Astrocyte (in vitro differentiated cells and primary cell): ENCODE measurements around the gene CMSS1. TPM values are rescaled to one million over a fixed set of nuclear protein-coding genes. Genes with fewer than 3 reads are reported as not detected.

Source experiments
- DNase-seq: peaks from one replicate; pipeline ENCODE4 v3.0.0-alpha.2; 2010; ENCODE audit warnings: low read depth
- FAIRE-seq: peaks from 2 replicates; lab custom pipeline; 2011; peaks lifted over from hg19 to GRCh38; lab: Jason Lieb, UNC
- H2AFZ ChIP-seq: 2 replicates; pipeline ENCODE4 v1.6.0; 2012; ENCODE audit warnings: low read depth, low read length, inconsistent platforms
- H3K27ac ChIP-seq: 2 replicates; pipeline ENCODE4 v1.5.1; 2011; ENCODE audit warnings: low read depth, low read length, inconsistent platforms
- H3K27me3 ChIP-seq: 2 replicates; pipeline ENCODE4 v1.6.0; 2011; ENCODE audit warnings: low read length, inconsistent platforms; ENCODE audit not compliant: insufficient read depth
- H3K36me3 ChIP-seq: 2 replicates; pipeline ENCODE4 v1.5.1; 2011; ENCODE audit warnings: low read length, inconsistent platforms; ENCODE audit not compliant: insufficient read depth
- H3K4me1 ChIP-seq: 2 replicates; pipeline ENCODE4 v1.5.1; 2011; ENCODE audit warnings: low read length, inconsistent platforms; ENCODE audit not compliant: insufficient read depth
- H3K4me2 ChIP-seq: 2 replicates; pipeline ENCODE4 v1.6.0; 2012; ENCODE audit warnings: low read length, inconsistent platforms
- H3K4me3 ChIP-seq: 2 replicates; pipeline ENCODE4 v1.5.1; 2011; ENCODE audit warnings: low read depth, mild to moderate bottlenecking, low read length, inconsistent platforms; ENCODE audit not compliant: insufficient read depth
- H3K79me2 ChIP-seq: 2 replicates; pipeline ENCODE4 v1.6.0; 2012; ENCODE audit warnings: mild to moderate bottlenecking, low read length, inconsistent platforms; ENCODE audit not compliant: insufficient read depth
- H3K9ac ChIP-seq: 2 replicates; pipeline ENCODE4 v1.6.0; 2012; ENCODE audit warnings: mild to moderate bottlenecking, low read length, inconsistent platforms
- H3K9me3 ChIP-seq: 2 replicates; pipeline ENCODE4 v1.5.1; 2012; ENCODE audit warnings: low read depth, mild to moderate bottlenecking, low read length, inconsistent platforms; ENCODE audit not compliant: insufficient read depth
- H4K20me1 ChIP-seq: 2 replicates; pipeline ENCODE4 v1.6.0; 2012; ENCODE audit warnings: low read length, inconsistent platforms; ENCODE audit not compliant: insufficient read depth
- H3K27ac Mint-ChIP-seq: one replicate; pipeline ENCODE4 v1.8.0; 2021; ENCODE audit warnings: mild to moderate bottlenecking, mixed read lengths; ENCODE audit not compliant: unreplicated experiment
- H3K27me3 Mint-ChIP-seq: one replicate; pipeline ENCODE4 v1.8.0; 2021; ENCODE audit warnings: low read depth, mixed read lengths; ENCODE audit not compliant: unreplicated experiment
- H3K36me3 Mint-ChIP-seq: one replicate; pipeline ENCODE4 v1.8.0; 2021; ENCODE audit warnings: low read depth, mixed read lengths; ENCODE audit not compliant: unreplicated experiment
- H3K4me1 Mint-ChIP-seq: one replicate; pipeline ENCODE4 v1.8.0; 2021; ENCODE audit warnings: low read depth, mixed read lengths; ENCODE audit not compliant: unreplicated experiment
- H3K4me3 Mint-ChIP-seq: one replicate; pipeline ENCODE4 v1.8.0; 2021; ENCODE audit warnings: mild to moderate bottlenecking, moderate library complexity, mixed read lengths; ENCODE audit not compliant: unreplicated experiment
- H3K9me3 Mint-ChIP-seq: one replicate; pipeline ENCODE4 v1.8.0; 2021; ENCODE audit warnings: mild to moderate bottlenecking, mixed read lengths; ENCODE audit not compliant: unreplicated experiment
- EZH2 ChIP-seq: IDR thresholded peaks from 2 replicates; pipeline ENCODE4 v1.6.1; 2012; ENCODE audit warnings: mild to moderate bottlenecking, low read length, inconsistent platforms; ENCODE audit not compliant: insufficient read depth
- total RNA-seq: library from RNA; stranded (reverse); gene quantifications from 2 replicates; pipeline ENCODE4 v1.2.1, GENCODE V29; 2021
- TF ChIP-seq, protein P1 (sequence below): IDR thresholded peaks from 2 replicates; pipeline ENCODE4 v1.5.1; 2011; ENCODE audit warnings: low read depth, mild to moderate bottlenecking, inconsistent platforms, low read length, moderate library complexity; ENCODE audit not compliant: insufficient read depth

Gene CMSS1
- total RNA-seq, 1 donor from 2014 or later, result 12.5 TPM

DNA sequence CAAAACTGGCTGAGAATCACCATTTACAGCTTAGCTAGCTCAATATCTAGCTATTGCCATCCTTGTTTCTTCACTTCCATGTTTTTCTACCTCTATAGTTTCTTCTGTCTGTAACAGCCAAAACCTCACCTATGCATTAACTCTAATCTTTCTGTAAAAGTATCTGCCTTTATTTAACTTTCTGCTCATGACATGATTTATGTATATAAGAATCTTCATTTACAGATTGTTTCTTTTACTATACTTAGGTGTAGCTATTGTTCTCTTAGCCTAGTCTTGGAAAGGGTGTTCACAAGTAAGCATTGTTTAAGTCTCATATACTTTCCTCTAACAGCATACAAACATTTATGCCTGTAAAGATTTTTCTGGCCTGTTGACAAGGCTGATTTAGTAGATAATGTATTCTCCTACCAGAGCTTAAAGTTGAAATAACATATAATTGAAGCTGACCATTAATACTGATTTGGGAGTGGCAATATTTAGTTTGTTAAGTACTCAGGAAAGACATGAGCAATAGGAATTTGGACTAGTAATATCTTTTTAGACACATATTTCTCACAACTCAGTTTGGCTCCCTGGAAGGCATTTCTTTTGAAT, 287.3 kb downstream of the CMSS1 start:
- H2AFZ ChIP-seq, result no peak overlapping the region
- Mint-ChIP-seq H3K27ac (peak overlapping the region; percentile 82), H3K4me1 (peaks cover 47% of the 10 kb centered on the region), H3K4me3 (peak overlapping the region; percentile 4), H3K36me3 (no peaks in the 10 kb centered on the region), H3K27me3 (no peaks in the 10 kb centered on the region), H3K9me3 (no peaks in the 10 kb centered on the region)
- no peaks in the 10 kb centered on the region for H3K27me3 ChIP-seq
- H4K20me1 ChIP-seq, result no peaks in the 10 kb centered on the region
- H3K79me2 ChIP-seq, result no peaks in the 10 kb centered on the region
- no peak overlapping the region for H3K4me2 ChIP-seq
- TF ChIP-seq, protein P1, sequence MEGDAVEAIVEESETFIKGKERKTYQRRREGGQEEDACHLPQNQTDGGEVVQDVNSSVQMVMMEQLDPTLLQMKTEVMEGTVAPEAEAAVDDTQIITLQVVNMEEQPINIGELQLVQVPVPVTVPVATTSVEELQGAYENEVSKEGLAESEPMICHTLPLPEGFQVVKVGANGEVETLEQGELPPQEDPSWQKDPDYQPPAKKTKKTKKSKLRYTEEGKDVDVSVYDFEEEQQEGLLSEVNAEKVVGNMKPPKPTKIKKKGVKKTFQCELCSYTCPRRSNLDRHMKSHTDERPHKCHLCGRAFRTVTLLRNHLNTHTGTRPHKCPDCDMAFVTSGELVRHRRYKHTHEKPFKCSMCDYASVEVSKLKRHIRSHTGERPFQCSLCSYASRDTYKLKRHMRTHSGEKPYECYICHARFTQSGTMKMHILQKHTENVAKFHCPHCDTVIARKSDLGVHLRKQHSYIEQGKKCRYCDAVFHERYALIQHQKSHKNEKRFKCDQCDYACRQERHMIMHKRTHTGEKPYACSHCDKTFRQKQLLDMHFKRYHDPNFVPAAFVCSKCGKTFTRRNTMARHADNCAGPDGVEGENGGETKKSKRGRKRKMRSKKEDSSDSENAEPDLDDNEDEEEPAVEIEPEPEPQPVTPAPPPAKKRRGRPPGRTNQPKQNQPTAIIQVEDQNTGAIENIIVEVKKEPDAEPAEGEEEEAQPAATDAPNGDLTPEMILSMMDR, result no peak
- no peak for TF ChIP-seq EZH2
- H3K4me3 ChIP-seq, result no peak overlapping the region
- H3K4me1 ChIP-seq, result peaks cover 27% of the 10 kb centered on the region
- FAIRE-seq, result no peak
- H3K27ac ChIP-seq, result no peak overlapping the region
- H3K36me3 ChIP-seq, result no peaks in the 10 kb centered on the region
- H3K9me3 ChIP-seq, result no peaks in the 10 kb centered on the region
- H3K9ac ChIP-seq, result no peak overlapping the region
- DNase-seq, result no peak

DNA sequence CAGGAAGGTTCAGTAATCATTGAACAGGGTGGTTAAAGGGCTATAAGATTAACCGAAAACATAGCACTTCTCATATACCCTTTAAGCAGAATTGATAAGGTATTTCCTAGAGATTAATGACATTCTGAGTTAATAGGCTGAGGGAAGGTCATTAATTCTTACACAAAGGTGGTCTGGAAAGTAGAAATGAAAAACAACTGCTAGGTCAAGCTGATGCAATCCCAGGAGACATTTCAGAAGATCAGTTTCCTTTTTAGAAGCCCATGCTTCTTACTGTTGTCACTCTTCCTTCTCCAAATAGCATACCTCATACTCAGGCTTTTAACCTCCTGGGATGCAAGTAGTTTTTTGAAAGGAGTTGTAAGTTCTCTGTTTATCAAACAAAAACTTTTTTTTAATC, 287.8 kb downstream of the CMSS1 start:
- Histone ChIP-seq H3K4me1 (peaks cover 22% of the 10 kb centered on the region), H3K79me2 (no peaks in the 10 kb centered on the region), H2AFZ (no peak overlapping the region), H3K9me3 (no peaks in the 10 kb centered on the region), H3K36me3 (no peaks in the 10 kb centered on the region), H3K4me2 (no peak overlapping the region), H3K27ac (no peak overlapping the region), H3K4me3 (no peak overlapping the region), H3K27me3 (no peaks in the 10 kb centered on the region), H4K20me1 (no peaks in the 10 kb centered on the region), H3K9ac (no peak overlapping the region)
- FAIRE-seq, result no peak
- Mint-ChIP-seq H3K4me1 (peaks cover 44% of the 10 kb centered on the region), H3K27ac (peak overlapping the region; percentile 82), H3K36me3 (no peaks in the 10 kb centered on the region), H3K9me3 (no peaks in the 10 kb centered on the region), H3K4me3 (no peak overlapping the region), H3K27me3 (no peaks in the 10 kb centered on the region)
- DNase-seq, result no peak
- TF ChIP-seq EZH2, result no peak
- TF ChIP-seq, protein P1, result no peak

DNA sequence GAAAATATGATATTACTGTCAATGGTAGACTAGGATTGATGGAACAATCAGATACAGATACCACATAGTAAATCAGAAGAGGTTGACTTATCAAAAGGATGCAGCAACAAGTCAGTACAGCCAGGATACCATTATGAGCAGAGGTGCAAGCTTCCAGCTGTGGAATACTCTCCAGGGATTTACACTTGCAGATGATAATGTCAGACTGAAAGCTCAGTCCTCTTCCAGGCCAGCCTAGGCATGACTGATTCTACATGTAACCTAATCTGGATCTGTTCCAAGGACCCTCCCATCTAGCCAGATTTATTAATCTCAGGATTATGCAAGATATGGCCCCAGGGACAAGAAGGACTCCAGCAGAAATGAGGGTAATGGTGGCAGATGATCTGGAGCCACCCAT, 288.4 kb downstream of the CMSS1 start:
- FAIRE-seq, result no peak

More for the DNA sequence above, 288.4 kb downstream of the CMSS1 start:
- TF ChIP-seq EZH2, result no peak
- TF ChIP-seq, protein P1, result no peak
- H3K27ac ChIP-seq, result no peak overlapping the region
- Mint-ChIP-seq H3K9me3 (no peaks in the 10 kb centered on the region), H3K27ac (peak overlapping the region; percentile 82), H3K4me1 (peaks cover 43% of the 10 kb centered on the region), H3K27me3 (no peaks in the 10 kb centered on the region), H3K4me3 (no peak overlapping the region), H3K36me3 (no peaks in the 10 kb centered on the region)
- no peak overlapping the region for H3K9ac ChIP-seq
- H2AFZ ChIP-seq, result no peak overlapping the region
- no peaks in the 10 kb centered on the region for H3K27me3 ChIP-seq
- no peaks in the 10 kb centered on the region for H3K36me3 ChIP-seq
- H3K4me2 ChIP-seq, result no peak overlapping the region
- H3K79me2 ChIP-seq, result no peaks in the 10 kb centered on the region
- peaks cover 17% of the 10 kb centered on the region for H3K4me1 ChIP-seq
- no peaks in the 10 kb centered on the region for H3K9me3 ChIP-seq
- H3K4me3 ChIP-seq, result no peak overlapping the region
- no peak for DNase-seq
- no peaks in the 10 kb centered on the region for H4K20me1 ChIP-seq
